DOHH2 (cell line): Measurements from ENCODE around the gene PARVB.

ENCODE experiments used
- H3F3A ChIP-seq: fragments of 200-600 bp; sonication (generic), shearing (Covaris generic); 2 replicates; pipeline ENCODE4 v1.6.0; 2016; ENCODE audit warnings: antibody characterized with exemption, mild to moderate bottlenecking; ENCODE audit not compliant: control insufficient read depth, insufficient read depth
- H3K27ac ChIP-seq: fragments of 200-600 bp; sonication (generic); 2 replicates; pipeline ENCODE4 v1.5.1; 2014; ENCODE audit warnings: low read depth, mild to moderate bottlenecking, low read length, moderate library complexity
- H3K27me3 ChIP-seq: fragments of 200-600 bp; sonication (generic); 2 replicates; pipeline ENCODE4 v1.6.1; 2014; ENCODE audit warnings: mild to moderate bottlenecking, low read length, mixed read lengths; ENCODE audit not compliant: control insufficient read depth
- H3K36me3 ChIP-seq: fragments of 200-600 bp; sonication (generic); 2 replicates; pipeline ENCODE4 v1.6.1; 2014; ENCODE audit warnings: mild to moderate bottlenecking, low read length, moderate library complexity, mixed read lengths; ENCODE audit not compliant: control insufficient read depth
- H3K4me1 ChIP-seq: fragments of 200-600 bp; sonication (generic); 2 replicates; pipeline ENCODE4 v1.6.1; 2014; ENCODE audit warnings: mild to moderate bottlenecking, low read length, mixed read lengths; ENCODE audit not compliant: control insufficient read depth
- H3K4me2 ChIP-seq: fragments of 200-600 bp; sonication (generic); 2 replicates; pipeline ENCODE4 v1.6.0; 2014; ENCODE audit warnings: mild to moderate bottlenecking, low read length, moderate library complexity
- H3K4me3 ChIP-seq: fragments of 200-600 bp; sonication (generic); 2 replicates; pipeline ENCODE4 v1.5.1; 2014; ENCODE audit warnings: mild to moderate bottlenecking, low read length, mixed read lengths
- H3K79me2 ChIP-seq: fragments of 200-600 bp; sonication (generic); 2 replicates; pipeline ENCODE4 v1.6.1; 2014; ENCODE audit warnings: mild to moderate bottlenecking, low read length, mixed read lengths; ENCODE audit not compliant: control insufficient read depth
- H3K9me2 ChIP-seq: fragments of 200-600 bp; sonication (generic); replicated peaks from 2 replicates; pipeline ENCODE4 v1.6.1; 2014; ENCODE audit warnings: mild to moderate bottlenecking, low read length, mixed read lengths; ENCODE audit not compliant: control insufficient read depth
- H3K9me3 ChIP-seq: fragments of 200-600 bp; sonication (generic); 2 replicates; pipeline ENCODE4 v1.6.1; 2014; ENCODE audit warnings: antibody characterized with exemption, low read length, mixed read lengths; ENCODE audit not compliant: control insufficient read depth, insufficient read depth
- H4K20me1 ChIP-seq: fragments of 200-600 bp; sonication (generic); 2 replicates; pipeline ENCODE4 v1.6.0; 2014; ENCODE audit warnings: low read depth, mild to moderate bottlenecking, antibody characterized with exemption, low read length, moderate library complexity; ENCODE audit not compliant: control insufficient read depth, insufficient read depth
- EZH2phosphoT487 ChIP-seq: fragments of 200-600 bp; sonication (generic); IDR thresholded peaks from 2 replicates; pipeline ENCODE4 v1.6.1; 2017; ENCODE audit warnings: borderline replicate concordance, mild to moderate bottlenecking, antibody characterized with exemption, low read length, moderate library complexity, mixed read lengths
- TF ChIP-seq, protein P1 (sequence below): fragments of 200-600 bp; sonication (generic); IDR thresholded peaks from one replicate; pipeline ENCODE4 v1.5.1; 2014; ENCODE audit warnings: antibody characterized with exemption, mild to moderate bottlenecking, low read depth, low read length; ENCODE audit not compliant: poor library complexity, severe bottlenecking

Gene PARVB

GRCh38 chr22:44020981-44021380 lies 3.1 kb upstream of the PARVB start:
- no peak for TF ChIP-seq EZH2phosphoT487
- TF ChIP-seq, protein P1, sequence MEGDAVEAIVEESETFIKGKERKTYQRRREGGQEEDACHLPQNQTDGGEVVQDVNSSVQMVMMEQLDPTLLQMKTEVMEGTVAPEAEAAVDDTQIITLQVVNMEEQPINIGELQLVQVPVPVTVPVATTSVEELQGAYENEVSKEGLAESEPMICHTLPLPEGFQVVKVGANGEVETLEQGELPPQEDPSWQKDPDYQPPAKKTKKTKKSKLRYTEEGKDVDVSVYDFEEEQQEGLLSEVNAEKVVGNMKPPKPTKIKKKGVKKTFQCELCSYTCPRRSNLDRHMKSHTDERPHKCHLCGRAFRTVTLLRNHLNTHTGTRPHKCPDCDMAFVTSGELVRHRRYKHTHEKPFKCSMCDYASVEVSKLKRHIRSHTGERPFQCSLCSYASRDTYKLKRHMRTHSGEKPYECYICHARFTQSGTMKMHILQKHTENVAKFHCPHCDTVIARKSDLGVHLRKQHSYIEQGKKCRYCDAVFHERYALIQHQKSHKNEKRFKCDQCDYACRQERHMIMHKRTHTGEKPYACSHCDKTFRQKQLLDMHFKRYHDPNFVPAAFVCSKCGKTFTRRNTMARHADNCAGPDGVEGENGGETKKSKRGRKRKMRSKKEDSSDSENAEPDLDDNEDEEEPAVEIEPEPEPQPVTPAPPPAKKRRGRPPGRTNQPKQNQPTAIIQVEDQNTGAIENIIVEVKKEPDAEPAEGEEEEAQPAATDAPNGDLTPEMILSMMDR, result no peak
- Histone ChIP-seq H3K27me3 (peaks cover 25% of the 10 kb centered on the region), H3K79me2 (no peaks in the 10 kb centered on the region), H3F3A (no peaks in the 10 kb centered on the region; the same call in 1 of the 2 replicates), H3K4me3 (no peak overlapping the region), H3K9me2 (no peaks in the 10 kb centered on the region), H3K9me3 (no peaks in the 10 kb centered on the region), H3K4me2 (no peak overlapping the region), H4K20me1 (no peaks in the 10 kb centered on the region), H3K36me3 (no peaks in the 10 kb centered on the region), H3K27ac (no peak overlapping the region), H3K4me1 (peaks cover 19% of the 10 kb centered on the region)

DNA sequence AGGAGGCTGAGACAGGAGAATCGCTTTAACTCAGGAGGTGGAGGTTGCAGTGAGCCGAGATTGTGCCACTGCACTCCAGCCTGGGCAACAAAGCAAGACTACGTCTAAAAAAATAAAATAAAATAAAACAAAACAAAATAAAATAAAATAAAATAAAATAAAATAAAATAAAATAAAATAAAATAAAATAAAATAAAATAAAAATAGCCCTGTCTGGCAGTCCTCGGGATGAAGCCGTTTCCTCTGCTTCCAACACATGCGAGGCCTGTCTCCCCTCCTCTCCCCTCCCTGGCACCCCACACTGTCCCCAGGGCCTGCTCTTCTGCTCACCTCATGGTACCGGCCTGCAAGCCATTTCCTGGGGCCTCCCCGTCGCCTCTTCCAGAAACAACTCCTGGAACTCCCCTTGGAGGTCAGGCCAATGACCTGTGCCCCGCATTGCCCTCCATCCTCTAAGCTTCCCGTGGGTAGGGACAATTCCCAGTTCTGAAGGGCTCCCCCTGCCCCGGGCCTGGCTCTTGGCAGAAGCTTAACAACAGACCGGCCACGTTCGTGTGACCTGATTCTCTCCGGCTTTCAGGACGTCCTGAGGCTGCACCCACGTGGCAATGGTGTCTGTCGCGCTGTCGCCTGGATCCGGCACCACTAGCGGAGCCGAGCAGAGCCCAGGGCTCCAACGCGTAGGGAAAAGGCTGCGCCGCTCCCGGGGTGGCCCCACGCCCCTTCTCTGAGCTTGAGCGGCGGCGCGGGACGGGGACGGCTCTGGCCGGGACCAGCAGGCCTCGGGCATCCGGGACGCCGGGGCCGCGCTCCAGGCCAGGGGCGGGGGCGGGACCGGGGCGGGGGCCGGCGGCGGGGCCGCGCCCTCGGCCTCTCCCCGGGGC lies 456 bp upstream of the PARVB start:
- H3K9me3 ChIP-seq, result no peaks in the 10 kb centered on the region
- no peak overlapping the region for H3K27ac ChIP-seq
- H3K4me3 ChIP-seq, result peak overlapping the region; percentile 49
- no peaks in the 10 kb centered on the region for H3K36me3 ChIP-seq
- H3F3A ChIP-seq, result no peaks in the 10 kb centered on the region; the same call in 1 of the 2 replicates
- H3K79me2 ChIP-seq, result no peaks in the 10 kb centered on the region
- peak overlapping the region; percentile 33; the same call in 1 of the 2 replicates for H3K4me2 ChIP-seq
- no peak for TF ChIP-seq EZH2phosphoT487
- TF ChIP-seq, protein P1, result no peak
- H3K4me1 ChIP-seq, result peaks cover 42% of the 10 kb centered on the region
- H3K27me3 ChIP-seq, result peaks cover 36% of the 10 kb centered on the region
- H3K9me2 ChIP-seq, result no peaks in the 10 kb centered on the region
- H4K20me1 ChIP-seq, result no peaks in the 10 kb centered on the region

DNA sequence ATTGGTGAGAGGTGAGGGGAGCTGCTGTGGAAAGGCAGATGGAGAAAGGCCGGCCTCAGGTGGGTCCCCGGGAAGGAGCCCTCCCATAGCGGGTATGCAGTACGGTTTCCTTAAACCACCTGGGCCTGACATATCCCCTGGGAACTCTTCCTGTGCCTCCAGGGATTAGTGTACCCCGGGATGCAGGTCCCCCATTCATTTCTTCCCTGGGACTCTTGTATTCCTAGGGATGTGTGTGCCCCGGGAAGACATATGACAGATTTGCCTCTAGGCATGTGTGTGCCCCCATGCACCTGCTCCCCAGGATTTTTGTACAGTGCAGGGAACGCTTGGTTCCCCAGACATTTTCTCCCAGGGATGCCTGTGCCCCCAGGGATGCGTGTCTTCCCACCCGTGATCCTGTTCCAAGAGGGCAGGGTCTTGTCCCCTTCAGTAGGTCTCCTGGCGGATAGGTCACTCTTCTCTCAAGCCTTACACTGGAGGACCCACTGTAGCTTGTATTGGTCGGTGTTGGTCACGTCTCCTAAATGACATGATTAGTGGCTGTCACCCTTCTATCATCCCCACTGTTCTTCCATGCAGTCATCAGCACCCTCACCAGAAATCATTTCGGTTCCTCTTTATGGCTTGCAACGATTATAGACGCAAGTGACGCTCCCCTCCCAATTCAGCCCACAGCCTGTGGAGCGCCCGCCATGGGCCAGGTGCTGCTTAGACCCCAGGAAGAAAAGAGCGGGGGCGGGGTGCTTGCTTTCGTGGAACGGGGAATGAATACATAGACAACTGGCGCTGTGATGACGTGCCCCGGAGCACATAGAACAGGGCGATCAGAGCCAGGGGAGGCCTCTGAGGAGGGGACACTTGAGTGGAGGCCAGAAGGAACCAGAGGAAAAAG lies 1.3 kb downstream of the PARVB start:
- TF ChIP-seq EZH2phosphoT487, result no peak
- TF ChIP-seq, protein P1, result no peak
- Histone ChIP-seq H3K4me1 (peaks cover 51% of the 10 kb centered on the region), H3K9me2 (no peaks in the 10 kb centered on the region), H3K27me3 (peaks cover 36% of the 10 kb centered on the region), H3K9me3 (no peaks in the 10 kb centered on the region), H3K4me3 (peak overlapping the region; percentile 70), H3F3A (no peaks in the 10 kb centered on the region; the same call in 1 of the 2 replicates), H3K27ac (peak overlapping the region; percentile 35), H4K20me1 (no peaks in the 10 kb centered on the region), H3K36me3 (no peaks in the 10 kb centered on the region), H3K79me2 (no peaks in the 10 kb centered on the region), H3K4me2 (peak overlapping the region; percentile 85)
